Pancreas (tissue), 10 donors: ENCODE results near the gene PRR30. TPM values are rescaled to one million over a fixed set of nuclear protein-coding genes. Genes with fewer than 3 reads are reported as not detected.
"Not testable (repeated sequence)": the region's sequence is repeated elsewhere in the genome, so short reads cannot be mapped to it uniquely, and the experiment has no call there.

Source experiments
- ATAC-seq, 4 donors: fragments of 200-7000 bp; cut with Tn5 transposase; one replicate each; pipeline versions ENCODE4 v1.8.0 to v1.9.1; 2020; ENCODE audit warnings: mild to moderate bottlenecking in 4 of 4, moderate library complexity in 4 of 4
- DNase-seq, 6 donors: peaks; one replicate each; pipeline ENCODE4 v3.0.0-alpha.2; 2020
- FAIRE-seq: peaks from 2 replicates; lab custom pipeline; 2012; peaks lifted over from hg19 to GRCh38; lab: Jason Lieb, UNC
- H3K27ac ChIP-seq, 4 donors: fragments of 200-600 bp; sonication (generic); 1 replicate in 3 of 4; 2 replicates in 1 of 4; pipeline versions ENCODE4 v1.5.0 to v1.8.0; 2020
- H3K27me3 ChIP-seq, 4 donors: fragments of 200-600 bp; one replicate each; pipeline ENCODE4 v1.8.0; 2021
- H3K36me3 ChIP-seq, 3 donors: fragments of 200-600 bp; sonication (generic) in 1 of 3; one replicate each; pipeline versions ENCODE4 v1.5.0 to v1.8.0; 2020 to 2021
- H3K4me1 ChIP-seq, 3 donors: fragments of 200-600 bp; one replicate each; pipeline ENCODE4 v1.8.0; 2021
- H3K4me3 ChIP-seq, 4 donors: fragments of 200-600 bp; sonication (generic) in 2 of 4; one replicate each; pipeline versions ENCODE4 v1.5.0 to v1.8.0; 2020 to 2021
- H3K9me3 ChIP-seq, 4 donors: fragments of 200-600 bp; one replicate each; pipeline ENCODE4 v1.8.0; 2021
- WGBS, 2 donors: extraction: QIAGEN DNeasy Blood & Tissue Kit; methylation state at CpG; one replicate each; pipeline ENCODE4 v1.1.7; 2013; 5-methylcytosine and 5-hydroxymethylcytosine counted together
- intact Hi-C, 3 donors: fragments of 100-400 bp; cut with DNase I; formaldehyde crosslinking; loops; one replicate each; pipeline versions ENCODE4 v1.11.1 to v1.14.2; 2022
- polyA plus RNA-seq, 2 donors: library from polyadenylated mRNA; stranded (reverse); fragments of 200-250 nt; gene quantifications; one replicate each; pipeline ENCODE4 v1.2.3, GENCODE V29; 2013
- total RNA-seq, 6 donors: library from RNA; stranded (reverse); fragmentation: NEBNext Ultra II Directional in 4 of 6; extraction: Animal tissue kit (Norgen Biotek cat#: 25700) in 4 of 6; gene quantifications; one replicate each; pipeline versions ENCODE4 v1.2.1 to v1.2.4, GENCODE V29; 2021 to 2023
- TF ChIP-seq, protein P1 (sequence below), 4 donors: fragments of 200-600 bp; sonication (generic) in 3 of 4; IDR thresholded peaks; one replicate each; pipeline versions ENCODE4 v1.5.0 to v1.8.0; 2021; ENCODE audit warnings: antibody characterized with exemption in 4 of 4
- donor health status: healthy with polysubstance abuse.
- donor health status: DM: no; HTN: no; CAD: no; lungs with moderate emphysema.
- donor health status: DM: no; HTN: no; CAD: no.
- donor health status: control.
- donor health status: control.
- donor health status: Bipolar disorder and iron deficiency.
- donor health status: DM: yes; HTN: yes; CAD: no.
- donor health status: DM: no; HTN: no; CAD: no.
- donor health status: DM: no; HTN: no; CAD: no.
- donor health status: DM: yes; HTN: yes; CAD: no.

The PRR30 gene
- total and polyA plus RNA-seq, 8 donors = not detected

DNA sequence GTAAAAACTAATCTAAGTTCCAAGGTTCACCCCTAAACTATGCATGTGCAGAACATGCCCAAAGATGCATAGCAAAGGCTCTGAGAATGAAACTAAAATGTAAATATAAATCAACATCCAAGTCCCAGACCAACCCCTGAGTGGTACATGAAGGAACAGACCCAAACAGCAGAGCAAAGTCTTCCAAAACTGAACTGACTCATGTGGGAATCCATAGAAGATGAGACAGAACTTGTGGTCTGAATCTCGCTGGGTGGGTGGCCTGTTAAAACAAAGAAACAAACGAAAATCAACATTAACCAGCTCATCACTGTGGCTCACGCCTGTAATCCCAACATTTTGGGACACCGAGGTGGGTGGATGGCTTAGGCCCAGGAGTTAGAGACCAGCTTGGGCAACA, 43.1 kb upstream of the PRR30 start:
- Histone ChIP-seq H3K27me3 (peaks cover 0 to 6% (median 0%) of the 10 kb centered on the region in 4 donors), H3K4me1 (no peaks in the 10 kb centered on the region), H3K27ac (no peak overlapping the region), H3K36me3 (no peaks in the 10 kb centered on the region), H3K4me3 (no peak overlapping the region), H3K9me3 (no peaks in the 10 kb centered on the region)
- DNase-seq (no peak), FAIRE-seq (no peak), ATAC-seq (no peak)
- TF ChIP-seq, protein P1, sequence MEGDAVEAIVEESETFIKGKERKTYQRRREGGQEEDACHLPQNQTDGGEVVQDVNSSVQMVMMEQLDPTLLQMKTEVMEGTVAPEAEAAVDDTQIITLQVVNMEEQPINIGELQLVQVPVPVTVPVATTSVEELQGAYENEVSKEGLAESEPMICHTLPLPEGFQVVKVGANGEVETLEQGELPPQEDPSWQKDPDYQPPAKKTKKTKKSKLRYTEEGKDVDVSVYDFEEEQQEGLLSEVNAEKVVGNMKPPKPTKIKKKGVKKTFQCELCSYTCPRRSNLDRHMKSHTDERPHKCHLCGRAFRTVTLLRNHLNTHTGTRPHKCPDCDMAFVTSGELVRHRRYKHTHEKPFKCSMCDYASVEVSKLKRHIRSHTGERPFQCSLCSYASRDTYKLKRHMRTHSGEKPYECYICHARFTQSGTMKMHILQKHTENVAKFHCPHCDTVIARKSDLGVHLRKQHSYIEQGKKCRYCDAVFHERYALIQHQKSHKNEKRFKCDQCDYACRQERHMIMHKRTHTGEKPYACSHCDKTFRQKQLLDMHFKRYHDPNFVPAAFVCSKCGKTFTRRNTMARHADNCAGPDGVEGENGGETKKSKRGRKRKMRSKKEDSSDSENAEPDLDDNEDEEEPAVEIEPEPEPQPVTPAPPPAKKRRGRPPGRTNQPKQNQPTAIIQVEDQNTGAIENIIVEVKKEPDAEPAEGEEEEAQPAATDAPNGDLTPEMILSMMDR (IDR thresholded peaks at IDR 0.05) = no peak
- intact Hi-C loops = no loop called here
- WGBS, 2 donors = 61 to 67% methylated on average over 4 of the region's 4 CpGs

DNA sequence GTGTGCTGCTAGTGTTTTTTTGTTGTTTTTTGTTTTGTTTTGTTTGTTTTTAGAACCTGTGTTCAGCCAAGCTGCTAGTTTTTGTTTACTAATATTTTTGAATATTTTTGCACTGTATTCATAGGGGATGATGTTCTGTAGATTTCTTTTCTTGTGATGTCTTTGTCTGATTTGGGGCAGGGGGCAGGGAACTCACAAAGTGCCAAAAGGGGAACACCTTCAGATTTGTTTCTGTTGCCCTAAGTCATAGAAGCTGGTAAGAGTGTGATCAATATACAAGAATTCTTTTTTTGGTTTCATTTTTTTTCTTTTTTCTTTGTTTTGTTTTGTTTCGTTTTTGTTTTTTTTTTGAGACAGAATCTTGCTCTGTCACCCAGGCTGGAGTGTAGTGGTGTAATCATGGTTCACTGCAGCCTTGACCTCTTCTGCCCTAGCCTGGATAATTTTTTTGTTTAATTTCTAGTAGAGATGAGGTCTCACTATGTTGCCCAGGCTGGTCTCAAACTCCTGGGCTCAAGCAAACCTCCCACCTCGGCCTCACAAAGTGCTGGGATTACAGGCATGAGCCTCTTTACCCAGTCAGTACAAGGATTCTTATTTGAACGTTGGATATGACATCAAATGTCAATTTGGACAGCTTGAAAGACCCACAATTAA, 40.3 kb upstream of the PRR30 start:
- ATAC-seq = no peak
- no peak for DNase-seq
- WGBS, 2 donors = 32 to 38% methylated on average over 3 of the region's 3 CpGs

DNA sequence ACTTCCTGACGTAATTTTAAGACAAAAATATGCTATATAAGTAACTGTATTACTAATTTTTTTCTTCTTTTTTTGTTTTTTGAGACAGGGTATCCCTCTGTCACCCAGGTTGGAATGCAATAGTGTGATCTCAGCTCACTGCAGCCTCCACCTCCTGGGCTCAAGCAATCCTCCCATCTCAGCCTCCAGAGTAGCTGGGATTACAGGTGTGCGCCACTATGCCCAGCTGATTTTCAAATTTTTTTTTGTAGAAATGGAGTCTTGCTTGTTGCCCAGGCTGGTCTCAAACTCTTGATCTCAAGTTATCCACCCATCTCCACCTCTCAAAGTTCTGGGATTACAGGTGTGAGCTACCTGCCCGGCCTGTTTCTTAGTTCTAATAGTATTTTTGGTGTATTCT, 39.3 kb upstream of the PRR30 start:
- Histone ChIP-seq H3K27me3 (peaks cover 0 to 6% (median 0%) of the 10 kb centered on the region in 4 donors), H3K9me3 (no peaks in the 10 kb centered on the region), H3K4me3 (no peak overlapping the region), H3K36me3 (no peaks in the 10 kb centered on the region), H3K4me1 (no peaks in the 10 kb centered on the region), H3K27ac (no peak overlapping the region)
- DNase-seq = no peak
- no peak for FAIRE-seq
- TF ChIP-seq, protein P1 (IDR thresholded peaks at IDR 0.05) = no peak
- no peak for ATAC-seq
- intact Hi-C loops = no loop called here
- 77 to 88% methylated on average over 3 of the region's 3 CpGs for WGBS, 2 donors

More for the DNA sequence above, 40.3 kb upstream of the PRR30 start:
- no peak for FAIRE-seq
- intact Hi-C loops = no loop called here
- H3K4me1 ChIP-seq = no peaks in the 10 kb centered on the region
- TF ChIP-seq, protein P1 (IDR thresholded peaks at IDR 0.05) = no peak
- peaks cover 0 to 6% (median 0%) of the 10 kb centered on the region in 4 donors for H3K27me3 ChIP-seq
- H3K27ac ChIP-seq = no peak overlapping the region
- no peaks in the 10 kb centered on the region for H3K9me3 ChIP-seq
- no peak overlapping the region for H3K4me3 ChIP-seq
- no peaks in the 10 kb centered on the region for H3K36me3 ChIP-seq

DNA sequence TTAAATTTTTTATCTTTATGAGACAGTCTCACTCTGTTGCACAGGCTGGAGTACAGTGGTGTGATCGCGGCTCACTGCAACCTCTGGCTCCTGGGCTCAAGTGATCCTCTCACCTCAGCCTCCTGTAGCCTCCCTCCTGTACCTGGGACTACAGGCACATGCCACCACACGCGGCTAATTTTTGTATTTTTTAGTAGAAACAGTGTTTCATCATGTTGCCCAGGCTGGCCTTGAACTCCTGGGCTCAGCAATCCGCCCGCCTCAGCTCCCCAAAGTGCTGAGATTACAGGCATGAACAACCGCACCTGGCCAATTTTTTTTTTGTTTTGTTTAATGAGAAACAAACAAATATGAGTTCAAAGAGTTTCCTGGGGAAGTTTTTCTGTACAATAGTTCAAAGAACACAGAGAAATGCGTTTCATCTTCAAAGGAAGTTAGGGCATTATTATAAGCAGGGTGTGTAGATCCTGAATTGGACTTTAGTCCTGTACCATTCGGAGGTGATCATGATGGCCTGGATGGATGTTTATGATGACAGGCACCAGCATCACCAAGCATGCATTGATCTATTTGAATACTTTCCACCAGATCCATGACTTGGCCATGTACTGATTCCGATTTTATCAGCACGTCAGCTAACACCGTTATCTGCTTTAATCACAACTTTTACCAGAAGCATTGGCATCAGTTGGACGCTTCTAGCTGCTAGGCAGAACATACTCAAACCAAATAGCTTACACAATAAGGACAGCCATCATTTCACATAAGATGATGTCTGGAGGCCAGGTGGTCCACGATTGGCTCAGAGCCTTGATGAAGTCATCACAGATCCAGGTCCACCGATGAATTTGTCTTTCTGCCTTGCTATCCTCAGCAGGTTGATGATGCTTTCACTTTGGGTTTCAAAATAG, 38.5 kb upstream of the PRR30 start:
- 46 to 52% methylated on average over 15 of the region's 15 CpGs for WGBS, 2 donors
- DNase-seq = no peak
- Histone ChIP-seq H3K4me1 (no peaks in the 10 kb centered on the region), H3K27ac (no peak overlapping the region), H3K27me3 (peaks cover 0 to 6% (median 0%) of the 10 kb centered on the region in 4 donors), H3K4me3 (no peak overlapping the region), H3K9me3 (no peaks in the 10 kb centered on the region), H3K36me3 (no peaks in the 10 kb centered on the region)
- FAIRE-seq = no peak
- TF ChIP-seq, protein P1 (IDR thresholded peaks at IDR 0.05) = no peak
- no peak for ATAC-seq
- intact Hi-C loops = no loop called here

DNA sequence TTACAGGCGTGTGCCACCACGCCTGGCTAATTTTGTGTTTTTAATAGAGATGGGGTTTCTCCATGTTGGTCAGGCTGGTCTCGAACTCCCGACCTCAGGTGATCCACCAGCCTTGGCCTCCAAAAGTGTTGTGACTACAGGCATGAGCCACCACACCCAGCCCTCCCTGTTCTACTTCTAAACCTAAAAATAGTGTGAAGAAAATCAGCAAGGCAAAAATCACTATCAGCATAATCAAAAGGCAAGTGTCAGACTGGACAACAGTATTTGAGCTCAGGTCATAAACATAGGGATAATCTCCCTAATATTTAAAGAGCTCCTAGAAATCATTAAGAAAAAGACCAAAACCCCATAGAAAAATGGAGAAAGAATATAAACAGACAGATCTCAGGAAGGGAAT, 36.6 kb upstream of the PRR30 start:
- H3K36me3 ChIP-seq, H3K27me3 ChIP-seq, ATAC-seq, intact Hi-C loops, H3K9me3 ChIP-seq, H3K4me3 ChIP-seq, H3K4me1 ChIP-seq, H3K27ac ChIP-seq, FAIRE-seq, DNase-seq: not testable (repeated sequence)
- WGBS, 2 donors = 68 to 79% methylated on average over 4 of the region's 4 CpGs
